CD14-positive monocyte (primary cell): ENCODE measurements around the gene VMP1. TPM values are rescaled to one million over a fixed set of nuclear protein-coding genes. Genes with fewer than 3 reads are reported as not detected.

Experiments used
- DNase-seq, 3 donors: peaks; one replicate each; pipeline ENCODE4 v3.0.0-alpha.2; 2011 to 2022
- H2AFZ ChIP-seq: 2 replicates; pipeline ENCODE4 v1.6.0; 2012; ENCODE audit warnings: mild to moderate bottlenecking, low read depth, low read length, inconsistent platforms; ENCODE audit not compliant: insufficient read depth, poor library complexity, severe bottlenecking
- H3K27ac ChIP-seq, 2 donors: 1 replicate in 1 of 2; 2 replicates in 1 of 2; pipeline ENCODE4 v1.5.1; 2012 to 2013; ENCODE audit warnings: low read length in 2 of 2, control low read depth in 1 of 2, inconsistent platforms in 1 of 2, low read depth in 1 of 2, mild to moderate bottlenecking in 1 of 2
- H3K27me3 ChIP-seq, 2 donors: one replicate each; pipeline versions ENCODE4 v1.6.0 to v1.6.1; 2011 to 2013; ENCODE audit warnings: low read length in 2 of 2; ENCODE audit not compliant: control insufficient read depth in 2 of 2, insufficient read depth in 2 of 2
- H3K36me3 ChIP-seq, 2 donors: replicated peaks in 1 of 2; 1 replicate in 1 of 2; 2 replicates in 1 of 2; pipeline versions ENCODE4 v1.5.1 to v1.6.1; 2012 to 2013; ENCODE audit warnings: low read length in 2 of 2, control low read depth in 1 of 2, inconsistent platforms in 1 of 2, mild to moderate bottlenecking in 1 of 2; ENCODE audit not compliant: insufficient read depth in 2 of 2, control insufficient read depth in 1 of 2
- H3K4me1 ChIP-seq, 2 donors: 1 replicate in 1 of 2; 2 replicates in 1 of 2; pipeline versions ENCODE4 v1.5.1 to v1.6.1; 2012 to 2013; ENCODE audit warnings: low read length in 2 of 2, control low read depth in 1 of 2, inconsistent platforms in 1 of 2, mild to moderate bottlenecking in 1 of 2, moderate library complexity in 1 of 2; ENCODE audit not compliant: insufficient read depth in 2 of 2, control insufficient read depth in 1 of 2
- H3K4me2 ChIP-seq: replicated peaks from 2 replicates; pipeline ENCODE3; 2012; ENCODE audit warnings: low read length, moderate library complexity, mild to moderate bottlenecking; ENCODE audit not compliant: poor library complexity, severe bottlenecking; ENCODE audit errors: extremely low read depth
- H3K4me3 ChIP-seq, 3 experiments: fragments of 200-600 bp in 1 of 3; sonication (generic) in 1 of 3; replicated peaks in 1 of 3; 1 replicate in 2 of 3; 2 replicates in 1 of 3; pipeline ENCODE4 v1.5.1; 2011 to 2013; ENCODE audit warnings: low read length in 3 of 3, mild to moderate bottlenecking in 3 of 3, control low read depth in 2 of 3, low read depth in 2 of 3, inconsistent platforms in 1 of 3, moderate library complexity in 1 of 3
- H3K79me2 ChIP-seq: 2 replicates; pipeline ENCODE4 v1.6.0; 2012; ENCODE audit warnings: mild to moderate bottlenecking, control low read depth, inconsistent platforms, low read length, moderate library complexity; ENCODE audit not compliant: insufficient read depth
- H3K9ac ChIP-seq: 2 replicates; pipeline ENCODE4 v1.6.0; 2017; ENCODE audit warnings: low read length, mild to moderate bottlenecking; ENCODE audit not compliant: insufficient read depth, poor library complexity, severe bottlenecking
- H3K9me3 ChIP-seq, 2 donors: replicated peaks in 1 of 2; 1 replicate in 1 of 2; 2 replicates in 1 of 2; pipeline versions ENCODE4 v1.5.1 to v1.6.1; 2012 to 2013; ENCODE audit warnings: low read length in 2 of 2, control low read depth in 1 of 2; ENCODE audit not compliant: control insufficient read depth in 1 of 2, insufficient read depth in 1 of 2
- H4K20me1 ChIP-seq: 2 replicates; pipeline ENCODE4 v1.6.0; 2012; ENCODE audit warnings: mild to moderate bottlenecking, low read length, control low read depth, moderate library complexity; ENCODE audit not compliant: insufficient read depth
- H3K27ac Mint-ChIP-seq, 7 donors: one replicate each; pipeline ENCODE4 v1.8.0; 2020; ENCODE audit warnings: mild to moderate bottlenecking in 7 of 7, mixed read lengths in 7 of 7, moderate library complexity in 6 of 7, inconsistent platforms in 2 of 7
- H3K27me3 Mint-ChIP-seq, 3 donors: one replicate each; pipeline ENCODE4 v1.8.0; 2021 to 2022; ENCODE audit warnings: low read depth in 3 of 3, mild to moderate bottlenecking in 3 of 3, mixed read lengths in 3 of 3, moderate library complexity in 3 of 3, inconsistent platforms in 1 of 3
- H3K36me3 Mint-ChIP-seq, 2 donors: one replicate each; pipeline ENCODE4 v1.8.0; 2020; ENCODE audit warnings: mixed read lengths in 2 of 2, inconsistent platforms in 1 of 2, mild to moderate bottlenecking in 1 of 2
- H3K4me1 Mint-ChIP-seq: one replicate; pipeline ENCODE4 v1.8.0; 2020; ENCODE audit warnings: mild to moderate bottlenecking, mixed read lengths
- H3K4me3 Mint-ChIP-seq, 2 donors: one replicate each; pipeline ENCODE4 v1.8.0; 2020; ENCODE audit warnings: mild to moderate bottlenecking in 2 of 2, mixed read lengths in 2 of 2, moderate library complexity in 1 of 2
- H3K9me3 Mint-ChIP-seq, 7 donors: one replicate each; pipeline ENCODE4 v1.8.0; 2020 to 2022; ENCODE audit warnings: mixed read lengths in 7 of 7, mild to moderate bottlenecking in 6 of 7, moderate library complexity in 6 of 7, inconsistent platforms in 2 of 7
- CTCF ChIP-seq: fragments of 200-600 bp; IDR thresholded peaks from one replicate; pipeline ENCODE4 v1.8.0; 2022; ENCODE audit warnings: antibody characterized with exemption, mild to moderate bottlenecking
- WGBS: methylation state at CpG from one replicate; pipeline ENCODE4 v1.1.5; 2013; ENCODE audit warnings: missing lambda C conversion rate; ENCODE audit not compliant: insufficient coverage; 5-methylcytosine and 5-hydroxymethylcytosine counted together
- intact Hi-C, 2 donors: fragments of 100-400 bp; cut with micrococcal nuclease; formaldehyde crosslinking; loops; one replicate each; pipeline versions ENCODE4 v1.15.0 to v1.15.1; 2023
- polyA plus RNA-seq, 3 donors: library from polyadenylated mRNA; depleted of rRNA in 1 of 3; unstranded in 2 of 3; stranded (reverse) in 1 of 3; fragments of 300-500 nt in 2 of 3; fragments of >200 nt in 1 of 3; fragmentation: Illumina TruSeq in 2 of 3; gene quantifications; 1 replicate in 2 of 3; 2 replicates in 1 of 3; pipeline ENCODE4 v1.2.3, GENCODE V29; 2012 to 2021

VMP1 gene
- polyA plus RNA-seq, 3 donors: 246 to 511 (median 386) TPM

GRCh38 chr17:59874376-59874775, 166.9 kb downstream of the VMP1 start:
- peaks cover 18 to 58% of the 10 kb centered on the region in 2 donors for H3K36me3 ChIP-seq
- H3K4me3 ChIP-seq: no peak overlapping the region
- H3K27ac Mint-ChIP-seq: no peak overlapping the region
- peaks cover 11 to 15% of the 10 kb centered on the region in 2 donors for H3K4me1 ChIP-seq
- intact Hi-C loops: no loop called here
- H2AFZ ChIP-seq: no peak overlapping the region
- no peaks in the 10 kb centered on the region for H4K20me1 ChIP-seq
- H3K79me2 ChIP-seq: no peaks in the 10 kb centered on the region
- no peak overlapping the region for H3K9ac ChIP-seq
- WGBS: no CpG with 5 or more reads among the region's 2 CpGs
- DNase-seq: no peak
- no peak overlapping the region for H3K27ac ChIP-seq
- no peaks in the 10 kb centered on the region for H3K27me3 ChIP-seq
- H3K4me2 ChIP-seq: no peak overlapping the region
- H3K4me1 Mint-ChIP-seq: peaks cover 19% of the 10 kb centered on the region
- H3K9me3 Mint-ChIP-seq: no peaks in the 10 kb centered on the region
- H3K4me3 Mint-ChIP-seq: no peak overlapping the region
- TF ChIP-seq CTCF: no peak
- peaks cover 31 to 50% of the 10 kb centered on the region in 2 donors for H3K36me3 Mint-ChIP-seq
- no peaks in the 10 kb centered on the region for H3K9me3 ChIP-seq
- no peaks in the 10 kb centered on the region for H3K27me3 Mint-ChIP-seq

GRCh38 chr17:59876107-59876506, 168.7 kb downstream of the VMP1 start:
- peak; percentile 30 to 55 (median 55) for DNase-seq
- Mint-ChIP-seq H3K4me3 (no peak overlapping the region), H3K27me3 (no peaks in the 10 kb centered on the region), H3K27ac (peak overlapping the region in 6 of 7 donors; percentile 59 to 89 (median 71)), H3K9me3 (no peaks in the 10 kb centered on the region), H3K36me3 (peaks cover 32 to 63% of the 10 kb centered on the region in 2 donors), H3K4me1 (peaks cover 18% of the 10 kb centered on the region)
- Histone ChIP-seq H3K27me3 (no peaks in the 10 kb centered on the region), H3K4me1 (peaks cover 11 to 15% of the 10 kb centered on the region in 2 donors), H3K4me2 (peak overlapping the region; percentile 3), H3K4me3 (no peak overlapping the region), H2AFZ (no peak overlapping the region), H3K36me3 (peaks cover 18 to 61% of the 10 kb centered on the region in 2 donors), H3K9ac (no peak overlapping the region), H3K9me3 (no peaks in the 10 kb centered on the region), H3K79me2 (no peaks in the 10 kb centered on the region), H3K27ac (peak overlapping the region in 1 of 2 donors; percentile 53), H4K20me1 (no peaks in the 10 kb centered on the region)
- intact Hi-C loops: no loop called here
- no peak for TF ChIP-seq CTCF
- no CpG with 5 or more reads among the region's 3 CpGs for WGBS
